NCI-H2227 (cell line): Measurements from ENCODE around the gene NPPA.
A peak's percentile ranks its signal among the peaks of the same experiment; 100 is the strongest.
"Not testable (repeated sequence)": the region's sequence is repeated elsewhere in the genome, so short reads cannot be mapped to it uniquely, and the experiment has no call there.

ENCODE experiments used
- DNase-seq: peaks from one replicate; lab custom pipeline; 2025; ENCODE audit not compliant: unreplicated experiment; lab: John Stamatoyannopoulos, UW

Gene NPPA

GRCh38 chr1:11847667-11848372 lies at the start of gene NPPA:
NPPA (minus strand) TSS chr1:11847783; CDS start chr1:11847684, 99 bp downstream.
- DNase-seq, result peak; percentile 61

- not testable (repeated sequence) for DNase-seq
These were observed 46.9 kb upstream of the NPPA start for GRCh38 chr1:11894501-11894900.

GRCh38 chr1:11893907-11894251 lies 46.3 kb upstream of the NPPA start:
- DNase-seq, result peak; percentile 80

GRCh38 chr1:11891433-11892186 lies 44.0 kb upstream of the NPPA start:
- DNase-seq, result no peak

- DNase-seq, result no peak
These were observed 41.3 kb upstream of the NPPA start for GRCh38 chr1:11888877-11889208.

GRCh38 chr1:11888206-11888876 lies 40.8 kb upstream of the NPPA start:
- DNase-seq, result no peak

GRCh38 chr1:11887666-11888007 lies 40.1 kb upstream of the NPPA start:
- DNase-seq, result no peak

- DNase-seq, result no peak
These were observed 39.5 kb upstream of the NPPA start for GRCh38 chr1:11886986-11887665.

- no peak for DNase-seq
These were observed 38.3 kb upstream of the NPPA start for GRCh38 chr1:11885916-11886315.

- DNase-seq, result no peak
These were observed 35.4 kb upstream of the NPPA start for GRCh38 chr1:11882814-11883538.

- DNase-seq, result no peak
These were observed 34.3 kb upstream of the NPPA start for GRCh38 chr1:11881749-11882441.

- no peak for DNase-seq
These were observed 33.5 kb upstream of the NPPA start for GRCh38 chr1:11880911-11881748.

- DNase-seq, result no peak
These were observed 32.6 kb upstream of the NPPA start for GRCh38 chr1:11880181-11880575.

- DNase-seq, result no peak
These were observed 32.0 kb upstream of the NPPA start for GRCh38 chr1:11879311-11880180.

- no peak for DNase-seq
These were observed 31.3 kb upstream of the NPPA start for GRCh38 chr1:11878891-11879190.

- DNase-seq, result no peak
These were observed 30.7 kb upstream of the NPPA start for GRCh38 chr1:11878081-11878890.

GRCh38 chr1:11877074-11877473 lies 29.5 kb upstream of the NPPA start:
- no peak for DNase-seq

- no peak for DNase-seq
These were observed 27.5 kb upstream of the NPPA start for GRCh38 chr1:11875094-11875493.
